Tibial nerve (tissue), 4 donors: ENCODE data around the gene KAT8.

Experiments used
- CTCF ChIP-seq, 5 experiments: fragments of 200-600 bp in 3 of 5; fragments of 450-650 bp in 2 of 5; sonication (generic) in 3 of 5; IDR thresholded peaks; one replicate each; pipeline ENCODE4 v1.5.1; 2016 to 2019; ENCODE audit warnings: antibody characterized with exemption in 5 of 5, mild to moderate bottlenecking in 3 of 5, moderate library complexity in 2 of 5
- EP300 ChIP-seq, 2 donors: sonication (generic); formaldehyde crosslinking; IDR thresholded peaks; one replicate each; pipeline ENCODE4 v1.6.1; 2017; ENCODE audit warnings: antibody characterized with exemption in 2 of 2, mild to moderate bottlenecking in 1 of 2

- TF ChIP-seq CTCF (IDR thresholded peaks at IDR 0.05) (no peak), EP300 (IDR thresholded peaks at IDR 0.05) (no peak)
Measured at GRCh38 chr16:31092330-31092729, 25.1 kb upstream of the KAT8 start.
